Tibial nerve (tissue), 4 donors: ENCODE data around the gene CELSR1.

Source experiments
- CTCF ChIP-seq, 5 experiments: fragments of 200-600 bp in 3 of 5; fragments of 450-650 bp in 2 of 5; sonication (generic) in 3 of 5; IDR thresholded peaks; one replicate each; pipeline ENCODE4 v1.5.1; 2016 to 2019; ENCODE audit warnings: antibody characterized with exemption in 5 of 5, mild to moderate bottlenecking in 3 of 5, moderate library complexity in 2 of 5
- EP300 ChIP-seq, 2 donors: sonication (generic); formaldehyde crosslinking; IDR thresholded peaks; one replicate each; pipeline ENCODE4 v1.6.1; 2017; ENCODE audit warnings: antibody characterized with exemption in 2 of 2, mild to moderate bottlenecking in 1 of 2
- POLR2A ChIP-seq, 2 donors: fragments of 450-650 bp; IDR thresholded peaks; one replicate each; pipeline ENCODE4 v1.6.1; 2017; ENCODE audit warnings: antibody characterized with exemption in 2 of 2, mild to moderate bottlenecking in 2 of 2, moderate library complexity in 2 of 2

- no peak for TF ChIP-seq CTCF (IDR thresholded peaks at IDR 0.05)
- TF ChIP-seq POLR2A (IDR thresholded peaks at IDR 0.05) = no peak
- TF ChIP-seq EP300 (IDR thresholded peaks at IDR 0.05) = no peak
These were observed 20.1 kb downstream of the CELSR1 start for GRCh38 chr22:46517255-46517761.
